ENCODE results near the gene CISD2. TPM values are rescaled to one million over a fixed set of nuclear protein-coding genes. Genes with fewer than 3 reads are reported as not detected.
"Not testable (repeated sequence)": the region's sequence is repeated elsewhere in the genome, so short reads cannot be mapped to it uniquely, and the experiment has no call there.

CISD2 gene
- total RNA-seq, 1 donor = 26.4 TPM

DNA sequence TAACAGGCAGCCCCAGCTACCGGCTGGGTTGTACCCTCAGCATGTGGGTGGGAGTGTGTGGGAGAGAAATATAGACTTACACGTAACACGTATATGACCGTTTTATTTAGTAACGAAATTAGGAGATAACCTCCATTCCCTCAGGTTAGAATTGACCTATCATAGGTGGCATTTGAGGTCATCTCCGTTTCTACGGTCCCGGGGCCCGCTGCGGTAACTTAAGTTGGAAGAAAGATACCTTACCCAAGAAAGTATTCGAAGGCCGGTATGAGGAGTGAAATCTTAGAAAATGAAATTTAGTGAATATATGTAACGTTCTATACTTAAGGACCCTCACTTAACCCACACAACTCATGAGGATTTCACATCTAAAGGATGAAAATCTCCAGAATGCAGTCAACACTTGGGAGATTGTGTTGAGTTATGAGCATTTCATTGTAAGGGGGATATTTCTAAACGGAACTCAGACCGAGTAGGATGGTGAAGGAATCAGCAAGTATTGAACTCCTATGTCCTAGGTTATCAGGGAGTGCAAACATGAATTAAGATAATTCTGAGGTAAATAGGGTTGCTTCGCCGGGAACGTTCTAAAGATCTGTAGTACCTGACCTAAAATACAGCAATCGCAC lies 891 bp downstream of the CISD2 start:
- Histone ChIP-seq H3K4me3 (ENCODE audit: insufficient read depth, low read length) (peak overlapping the region; percentile 78), H3K9me3 (ENCODE audit: low read depth, low read length) (no peaks in the 10 kb centered on the region), H3K4me2 (ENCODE audit: insufficient read depth, low read length) (peak overlapping the region; percentile 95), H4K20me1 (ENCODE audit: insufficient read depth, low read length) (no peaks in the 10 kb centered on the region), H3K27ac (ENCODE audit: low read depth, low read length) (peak overlapping the region; percentile 98), H3K4me1 (ENCODE audit: insufficient read depth, low read length) (peaks cover 18% of the 10 kb centered on the region), H2AFZ (ENCODE audit: low read length) (peak overlapping the region; percentile 100), H3K79me2 (ENCODE audit: insufficient read depth, low read length) (peaks cover 69% of the 10 kb centered on the region), H3K27me3 (ENCODE audit: insufficient read depth, low read length) (no peaks in the 10 kb centered on the region), H3K36me3 (ENCODE audit: insufficient read depth, low read length) (peaks cover 4% of the 10 kb centered on the region)
- no peak for TF ChIP-seq CTCF (IDR thresholded peaks at IDR 0.05; ENCODE audit: extremely low read depth, low read depth, low read length)
- DNase-seq (ENCODE audit: insufficient read length, low spot score, missing footprints) = peak; percentile 15

- H3K9me3 ChIP-seq (ENCODE audit: low read depth, low read length) = no peaks in the 10 kb centered on the region
- no peak for TF ChIP-seq CTCF (IDR thresholded peaks at IDR 0.05; ENCODE audit: extremely low read depth, low read depth, low read length)
- H2AFZ ChIP-seq (ENCODE audit: low read length) = no peak overlapping the region
- H4K20me1 ChIP-seq (ENCODE audit: insufficient read depth, low read length) = no peaks in the 10 kb centered on the region
- H3K27me3 ChIP-seq (ENCODE audit: insufficient read depth, low read length) = no peaks in the 10 kb centered on the region
- H3K4me3 ChIP-seq (ENCODE audit: insufficient read depth, low read length) = no peak overlapping the region
- H3K4me2 ChIP-seq (ENCODE audit: insufficient read depth, low read length) = no peak overlapping the region
- H3K4me1 ChIP-seq (ENCODE audit: insufficient read depth, low read length) = peaks cover 18% of the 10 kb centered on the region
- peaks cover 77% of the 10 kb centered on the region for H3K79me2 ChIP-seq (ENCODE audit: insufficient read depth, low read length)
- H3K27ac ChIP-seq (ENCODE audit: low read depth, low read length) = no peak overlapping the region
- DNase-seq (ENCODE audit: insufficient read length, low spot score, missing footprints) = no peak
- H3K36me3 ChIP-seq (ENCODE audit: insufficient read depth, low read length) = peaks cover 4% of the 10 kb centered on the region
Observed at GRCh38 chr4:102871772-102872171, 3.0 kb downstream of the CISD2 start.

DNA sequence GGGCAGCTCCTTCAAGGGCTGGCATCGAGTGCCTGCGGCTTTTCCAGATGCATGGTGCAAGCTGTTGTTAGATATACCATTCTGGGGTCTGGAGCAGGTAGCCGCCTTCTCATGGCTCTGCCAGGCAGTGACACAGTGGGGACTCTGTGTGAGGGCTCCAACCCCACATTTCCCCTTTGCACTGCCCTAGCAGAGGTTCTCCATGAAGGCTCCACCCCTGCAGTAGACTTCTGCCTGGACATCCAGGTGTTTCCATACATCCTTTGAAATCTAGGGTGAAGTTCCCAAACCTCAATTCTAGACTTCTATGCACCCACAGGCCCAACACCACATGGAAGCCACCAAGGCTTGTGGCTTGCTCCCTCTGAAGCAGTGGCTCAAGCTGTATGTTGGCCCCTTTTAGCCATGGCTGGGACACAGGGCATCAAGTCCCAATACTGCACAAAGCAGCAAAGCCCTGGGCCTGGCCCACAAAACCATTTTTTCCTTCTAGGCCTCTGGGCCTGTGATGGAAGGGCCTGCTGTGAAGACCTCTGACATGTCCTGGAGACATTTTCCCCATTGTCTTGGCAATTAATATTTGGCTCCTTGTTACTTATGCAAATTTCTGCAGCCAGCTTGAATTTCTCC lies 8.8 kb downstream of the CISD2 start:
- not testable (repeated sequence) for H3K27ac ChIP-seq (ENCODE audit: low read depth, low read length); H3K27me3 ChIP-seq (ENCODE audit: insufficient read depth, low read length); H3K4me3 ChIP-seq (ENCODE audit: insufficient read depth, low read length); H3K4me2 ChIP-seq (ENCODE audit: insufficient read depth, low read length); H3K36me3 ChIP-seq (ENCODE audit: insufficient read depth, low read length); H3K4me1 ChIP-seq (ENCODE audit: insufficient read depth, low read length); H2AFZ ChIP-seq (ENCODE audit: low read length); H3K9me3 ChIP-seq (ENCODE audit: low read depth, low read length); DNase-seq (ENCODE audit: insufficient read length, low spot score, missing footprints); H4K20me1 ChIP-seq (ENCODE audit: insufficient read depth, low read length)
- peaks cover 49% of the 10 kb centered on the region for H3K79me2 ChIP-seq (ENCODE audit: insufficient read depth, low read length)

- peak overlapping the region; percentile 44 for H2AFZ ChIP-seq (ENCODE audit: low read length)
- H3K4me3 ChIP-seq (ENCODE audit: insufficient read depth, low read length); H3K4me1 ChIP-seq (ENCODE audit: insufficient read depth, low read length); H3K9me3 ChIP-seq (ENCODE audit: low read depth, low read length); DNase-seq (ENCODE audit: insufficient read length, low spot score, missing footprints); H3K36me3 ChIP-seq (ENCODE audit: insufficient read depth, low read length); H4K20me1 ChIP-seq (ENCODE audit: insufficient read depth, low read length); H3K27me3 ChIP-seq (ENCODE audit: insufficient read depth, low read length): not testable (repeated sequence)
- H3K4me2 ChIP-seq (ENCODE audit: insufficient read depth, low read length) = peak overlapping the region; percentile 34
- peak overlapping the region; percentile 71 for H3K27ac ChIP-seq (ENCODE audit: low read depth, low read length)
- peaks cover 48% of the 10 kb centered on the region for H3K79me2 ChIP-seq (ENCODE audit: insufficient read depth, low read length)
Observed at GRCh38 chr4:102878349-102878748, 9.6 kb downstream of the CISD2 start.

- Histone ChIP-seq H3K4me2 (ENCODE audit: insufficient read depth, low read length) (no peak overlapping the region), H3K9me3 (ENCODE audit: low read depth, low read length) (no peaks in the 10 kb centered on the region), H3K4me1 (ENCODE audit: insufficient read depth, low read length) (peaks cover 7% of the 10 kb centered on the region), H2AFZ (ENCODE audit: low read length) (no peak overlapping the region), H3K36me3 (ENCODE audit: insufficient read depth, low read length) (peaks cover 5% of the 10 kb centered on the region), H3K4me3 (ENCODE audit: insufficient read depth, low read length) (no peak overlapping the region), H3K27me3 (ENCODE audit: insufficient read depth, low read length) (no peaks in the 10 kb centered on the region), H4K20me1 (ENCODE audit: insufficient read depth, low read length) (no peaks in the 10 kb centered on the region), H3K79me2 (ENCODE audit: insufficient read depth, low read length) (peaks cover 44% of the 10 kb centered on the region), H3K27ac (ENCODE audit: low read depth, low read length) (peak overlapping the region; percentile 71)
- DNase-seq (ENCODE audit: insufficient read length, low spot score, missing footprints) = no peak
- TF ChIP-seq CTCF (IDR thresholded peaks at IDR 0.05; ENCODE audit: extremely low read depth, low read depth, low read length) = no peak
Observed at GRCh38 chr4:102878901-102879300, 10.1 kb downstream of the CISD2 start.

Data from osteoblast (primary cell).